ENCODE results near the gene SRGAP3.

SRGAP3 gene

DNA sequence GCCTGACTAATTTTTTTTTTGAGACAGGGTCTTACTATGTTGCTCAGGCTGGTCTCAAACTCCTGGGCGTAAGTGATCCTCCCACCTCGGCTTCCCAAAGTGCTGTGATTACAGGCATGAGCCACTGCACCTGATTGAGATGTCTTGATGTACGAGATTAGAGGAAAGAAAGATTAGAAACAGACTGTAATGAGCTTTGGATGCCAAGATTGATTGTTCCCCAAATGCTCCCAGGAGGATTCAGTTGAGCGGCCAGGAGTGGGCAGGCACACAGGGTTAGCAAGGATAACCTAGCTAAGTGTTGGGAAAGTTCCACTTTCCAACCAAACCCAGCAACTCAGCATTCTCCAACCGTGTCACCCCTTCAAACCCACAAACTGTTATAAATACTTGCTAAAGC is 63.7 kb downstream of the SRGAP3 start:
- DNase-seq (ENCODE audit: low spot score) = no peak
- no peak for TF ChIP-seq CTCF (IDR thresholded peaks at IDR 0.05; ENCODE audit: extremely low read depth, insufficient read depth, missing control alignments)
- in situ Hi-C loops (cut with MboI; ENCODE audit: low pct_unique_long_range_greater_than_20kb, low sequenced_read_pairs, unreplicated experiment) = no loop called here

DNA sequence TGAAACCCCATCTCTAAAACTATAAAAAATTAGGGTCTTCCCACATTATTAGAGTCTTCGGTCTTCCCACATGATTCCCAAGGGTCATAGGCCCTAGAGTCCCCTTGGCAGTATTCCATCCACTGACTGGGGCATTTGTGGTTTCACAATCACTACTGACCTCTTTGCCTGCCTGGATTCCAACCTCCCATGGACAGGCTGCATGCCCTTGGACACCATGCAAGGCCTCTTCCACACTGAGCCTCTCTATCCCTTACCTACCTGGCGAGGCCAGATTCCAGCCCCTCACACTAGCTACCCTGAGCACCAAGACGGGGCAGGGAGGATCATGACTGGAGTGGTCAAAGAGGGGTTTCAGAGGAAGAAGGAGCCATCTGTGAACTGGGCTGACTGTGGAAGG is 64.4 kb downstream of the SRGAP3 start:
- no peak for DNase-seq (ENCODE audit: low spot score)
- in situ Hi-C loops (cut with MboI; ENCODE audit: low pct_unique_long_range_greater_than_20kb, low sequenced_read_pairs, unreplicated experiment) = no loop called here

DNA sequence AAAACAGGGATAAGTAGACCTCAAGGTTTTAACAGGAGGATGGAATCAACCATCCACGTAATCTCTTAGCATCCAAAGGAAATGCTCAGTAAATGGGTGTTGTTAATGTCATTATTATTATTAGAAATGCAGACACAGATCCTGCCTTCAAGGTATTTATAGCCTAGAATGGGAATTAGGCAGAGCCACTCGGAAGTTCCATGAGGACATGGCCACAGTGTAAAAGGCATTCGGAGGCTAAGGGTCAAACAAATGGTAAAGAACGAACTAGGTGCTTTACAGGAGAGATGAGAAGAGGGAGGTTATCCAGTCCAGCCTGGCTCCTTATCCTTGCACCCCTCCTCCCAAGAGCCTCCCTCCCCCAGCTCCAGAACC is 65.0 kb downstream of the SRGAP3 start:
- in situ Hi-C loops (cut with MboI; ENCODE audit: low pct_unique_long_range_greater_than_20kb, low sequenced_read_pairs, unreplicated experiment) = no loop called here
- TF ChIP-seq CTCF (IDR thresholded peaks at IDR 0.05; ENCODE audit: extremely low read depth, insufficient read depth, missing control alignments) = no peak
- no peak for DNase-seq (ENCODE audit: low spot score)

More for the DNA sequence above, 64.4 kb downstream of the SRGAP3 start:
- no peak for TF ChIP-seq CTCF (IDR thresholded peaks at IDR 0.05; ENCODE audit: extremely low read depth, insufficient read depth, missing control alignments)

DNA sequence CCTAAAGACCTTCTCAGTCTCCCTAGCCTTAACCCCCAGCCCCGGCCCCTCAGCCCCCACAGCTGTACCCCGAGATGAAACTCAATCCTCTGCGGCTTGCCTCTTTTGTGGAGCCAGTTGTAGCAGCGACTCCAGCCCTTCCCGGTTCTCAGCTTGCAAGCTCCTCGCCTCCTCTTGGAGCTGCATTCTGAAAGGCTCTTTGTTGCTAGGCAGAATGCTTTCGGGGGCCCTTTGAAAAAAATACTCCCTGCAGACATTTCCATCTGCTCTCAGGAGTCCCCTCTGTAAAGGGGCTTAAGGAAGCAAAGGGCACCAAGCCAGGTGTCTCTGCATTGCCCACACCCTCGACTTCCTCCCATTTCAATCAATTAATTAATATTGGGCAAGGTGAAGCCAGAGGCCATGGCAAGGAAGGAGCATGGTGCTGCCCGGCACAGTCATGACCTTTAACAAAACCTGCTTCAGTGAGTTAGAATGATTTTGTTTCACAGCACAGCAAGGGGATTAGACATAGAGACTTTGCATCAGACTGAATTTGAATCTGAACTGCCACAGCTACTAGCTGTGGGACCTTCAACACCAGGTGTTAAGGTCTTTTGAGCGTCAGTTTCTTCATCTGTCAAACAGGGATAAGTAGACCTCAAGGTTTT is 65.5 kb downstream of the SRGAP3 start:
- in situ Hi-C loops (cut with MboI; ENCODE audit: low pct_unique_long_range_greater_than_20kb, low sequenced_read_pairs, unreplicated experiment) = no loop called here
- TF ChIP-seq CTCF (IDR thresholded peaks at IDR 0.05; ENCODE audit: extremely low read depth, insufficient read depth, missing control alignments) = no peak
- DNase-seq (ENCODE audit: low spot score) = no peak

GRCh38 chr3:9183011-9183410 is 66.4 kb downstream of the SRGAP3 start:
- no peak for TF ChIP-seq CTCF (IDR thresholded peaks at IDR 0.05; ENCODE audit: extremely low read depth, insufficient read depth, missing control alignments)
- DNase-seq (ENCODE audit: low spot score) = no peak
- in situ Hi-C loops (cut with MboI; ENCODE audit: low pct_unique_long_range_greater_than_20kb, low sequenced_read_pairs, unreplicated experiment) = no loop called here

DNA sequence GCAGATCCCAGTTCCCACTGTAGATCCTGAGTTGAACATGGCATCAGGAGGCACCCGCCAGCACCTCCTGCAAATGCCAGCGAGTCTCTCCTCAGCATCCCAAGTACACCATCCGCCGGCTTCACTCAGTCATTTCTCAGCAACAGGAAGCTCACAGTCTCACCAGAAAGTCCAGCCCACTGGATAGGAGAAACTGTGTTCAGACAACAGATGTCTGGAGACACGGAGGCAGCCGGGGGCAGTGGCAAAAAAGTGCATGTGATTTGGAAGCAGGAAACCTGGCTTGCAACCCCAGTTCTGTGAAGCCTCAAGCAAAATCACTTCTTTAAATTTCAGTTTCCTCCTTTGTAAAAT is 68.7 kb downstream of the SRGAP3 start:
- no peak for TF ChIP-seq CTCF (IDR thresholded peaks at IDR 0.05; ENCODE audit: extremely low read depth, insufficient read depth, missing control alignments)
- DNase-seq (ENCODE audit: low spot score) = no peak

More for the DNA sequence above, 68.7 kb downstream of the SRGAP3 start:
- in situ Hi-C loops (cut with MboI; ENCODE audit: low pct_unique_long_range_greater_than_20kb, low sequenced_read_pairs, unreplicated experiment) = no loop called here
